ENCODE measurements around the gene STRBP. TPM values are rescaled to one million over a fixed set of nuclear protein-coding genes. Genes with fewer than 3 reads are reported as not detected.

STRBP gene
- total RNA-seq, 4 donors from 2014 or later, result 10.6 to 18.4 (median 14.5) TPM

DNA sequence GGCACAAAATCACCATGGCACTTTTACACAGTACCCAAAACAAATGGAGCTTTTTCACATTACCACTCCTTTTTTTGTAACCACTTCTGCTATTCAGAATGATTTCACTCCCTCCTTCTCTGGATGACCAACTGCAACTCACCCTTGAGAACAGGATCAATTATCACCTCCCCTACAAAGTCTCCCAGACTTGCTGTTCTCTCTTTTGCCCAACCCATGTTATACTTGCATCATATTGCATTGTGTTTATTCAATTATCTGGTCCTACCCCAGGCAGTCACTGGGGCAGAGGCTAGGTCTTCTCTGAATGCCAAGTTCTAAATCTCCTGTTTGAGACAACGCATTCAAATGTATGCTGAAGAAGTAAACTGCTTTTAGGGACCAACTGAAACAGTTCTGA lies 139.0 kb downstream of the STRBP start:
- 87% methylated on average over 1 of the region's 1 CpG for WGBS
- no peaks in the 10 kb centered on the region for H3K4me1 ChIP-seq
- TF ChIP-seq POLR2AphosphoS5 (IDR thresholded peaks at IDR 0.05), result no peak
- DNase-seq (ENCODE audit: low spot score in 2 of 2), result no peak
- no peak overlapping the region for H3K27ac ChIP-seq
- peaks cover 12% of the 10 kb centered on the region for H3K36me3 ChIP-seq
- H3K9me3 ChIP-seq, result no peaks in the 10 kb centered on the region
- H3K27me3 ChIP-seq, result no peaks in the 10 kb centered on the region
- no peak overlapping the region for H3K4me3 ChIP-seq

DNA sequence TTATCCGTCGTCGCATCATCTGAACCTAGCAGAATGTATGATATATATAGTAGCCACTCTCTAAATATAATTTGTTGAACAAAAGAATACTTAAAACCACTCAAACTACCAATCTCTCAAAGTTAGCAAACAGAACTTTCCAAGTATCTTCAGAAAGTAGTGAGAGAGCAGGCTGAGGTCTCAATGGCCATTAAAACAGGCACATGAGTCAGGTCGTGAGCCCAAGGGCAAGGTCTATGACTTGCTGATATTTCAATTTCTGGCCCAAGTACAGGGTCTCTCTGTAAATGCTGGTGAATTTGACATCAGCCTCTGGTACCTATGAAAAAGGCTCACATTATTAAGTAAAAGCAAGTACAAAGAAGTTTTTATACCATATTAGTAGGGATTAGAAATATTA lies 139.8 kb downstream of the STRBP start:
- H3K4me3 ChIP-seq, result no peak overlapping the region
- TF ChIP-seq EP300 (IDR thresholded peaks at IDR 0.05) (no peak), POLR2A (IDR thresholded peaks at IDR 0.05) (no peak), POLR2AphosphoS5 (IDR thresholded peaks at IDR 0.05) (no peak)
- TF ChIP-seq, protein P1, sequence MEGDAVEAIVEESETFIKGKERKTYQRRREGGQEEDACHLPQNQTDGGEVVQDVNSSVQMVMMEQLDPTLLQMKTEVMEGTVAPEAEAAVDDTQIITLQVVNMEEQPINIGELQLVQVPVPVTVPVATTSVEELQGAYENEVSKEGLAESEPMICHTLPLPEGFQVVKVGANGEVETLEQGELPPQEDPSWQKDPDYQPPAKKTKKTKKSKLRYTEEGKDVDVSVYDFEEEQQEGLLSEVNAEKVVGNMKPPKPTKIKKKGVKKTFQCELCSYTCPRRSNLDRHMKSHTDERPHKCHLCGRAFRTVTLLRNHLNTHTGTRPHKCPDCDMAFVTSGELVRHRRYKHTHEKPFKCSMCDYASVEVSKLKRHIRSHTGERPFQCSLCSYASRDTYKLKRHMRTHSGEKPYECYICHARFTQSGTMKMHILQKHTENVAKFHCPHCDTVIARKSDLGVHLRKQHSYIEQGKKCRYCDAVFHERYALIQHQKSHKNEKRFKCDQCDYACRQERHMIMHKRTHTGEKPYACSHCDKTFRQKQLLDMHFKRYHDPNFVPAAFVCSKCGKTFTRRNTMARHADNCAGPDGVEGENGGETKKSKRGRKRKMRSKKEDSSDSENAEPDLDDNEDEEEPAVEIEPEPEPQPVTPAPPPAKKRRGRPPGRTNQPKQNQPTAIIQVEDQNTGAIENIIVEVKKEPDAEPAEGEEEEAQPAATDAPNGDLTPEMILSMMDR (IDR thresholded peaks at IDR 0.05), result no peak
- H3K4me1 ChIP-seq, result no peaks in the 10 kb centered on the region
- no peak for DNase-seq (ENCODE audit: low spot score in 2 of 2)
- no peaks in the 10 kb centered on the region for H3K27me3 ChIP-seq
- no peak overlapping the region for H3K27ac ChIP-seq
- H3K9me3 ChIP-seq, result no peaks in the 10 kb centered on the region
- WGBS, result 98% methylated on average over 4 of the region's 4 CpGs
- peaks cover 12% of the 10 kb centered on the region for H3K36me3 ChIP-seq

DNA sequence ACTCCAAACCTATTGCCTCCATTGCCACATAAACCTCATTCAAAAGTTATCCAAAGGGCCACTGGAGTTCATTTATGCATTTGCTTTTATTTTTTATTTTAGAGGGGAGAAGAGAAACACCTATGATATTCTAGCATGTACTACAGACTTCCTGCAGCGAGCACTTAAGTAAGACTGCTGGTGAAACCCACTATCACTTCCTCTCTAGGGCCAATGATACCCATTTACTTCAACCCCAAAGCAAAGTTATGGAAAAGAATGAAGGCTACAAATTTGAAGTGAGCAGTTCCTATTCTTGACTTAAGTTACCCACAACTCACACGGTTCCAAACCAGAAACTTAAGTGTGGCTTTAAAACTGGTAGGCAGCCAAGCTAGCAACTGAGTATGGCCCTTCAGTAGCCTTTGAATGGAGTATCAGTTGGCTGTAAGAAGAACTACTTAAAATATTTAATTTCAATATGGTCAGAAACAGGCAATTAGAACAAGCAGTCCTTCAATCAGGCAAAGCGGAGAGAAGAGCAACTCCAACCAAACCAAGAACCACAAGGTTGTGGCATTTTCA lies 140.8 kb downstream of the STRBP start:
- Histone ChIP-seq H3K27ac (no peak overlapping the region), H3K36me3 (peaks cover 10% of the 10 kb centered on the region), H3K9me3 (no peaks in the 10 kb centered on the region), H3K4me1 (no peaks in the 10 kb centered on the region), H3K27me3 (no peaks in the 10 kb centered on the region), H3K4me3 (no peak overlapping the region)
- TF ChIP-seq, protein P1 (IDR thresholded peaks at IDR 0.05), result no peak
- TF ChIP-seq POLR2A (IDR thresholded peaks at IDR 0.05), result no peak
- no peak for TF ChIP-seq POLR2AphosphoS5 (IDR thresholded peaks at IDR 0.05)
- TF ChIP-seq EP300 (IDR thresholded peaks at IDR 0.05), result no peak
- DNase-seq (ENCODE audit: low spot score in 2 of 2), result no peak
- 87% methylated on average over 3 of the region's 3 CpGs for WGBS

DNA sequence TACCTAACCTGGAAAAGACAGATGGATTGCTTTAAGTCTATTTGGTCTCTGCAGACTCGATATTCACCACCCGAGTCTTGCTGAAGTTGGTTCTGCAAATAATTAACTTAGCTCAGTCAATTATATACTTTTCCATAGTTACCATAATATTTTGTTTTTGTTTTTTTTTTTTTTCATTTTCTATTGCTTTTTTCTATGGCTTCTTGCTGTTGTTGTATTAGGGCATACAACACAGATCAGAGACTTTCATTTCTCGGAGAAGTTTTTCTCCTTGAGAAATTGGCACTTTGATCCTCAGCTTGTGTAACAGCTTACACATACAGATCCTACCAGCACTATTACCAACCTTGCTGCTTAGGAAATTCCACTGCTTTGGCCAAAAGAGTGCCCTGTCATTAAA lies 146.9 kb downstream of the STRBP start:
- DNase-seq (ENCODE audit: low spot score in 2 of 2), result no peak
- no peaks in the 10 kb centered on the region for H3K27me3 ChIP-seq
- no peaks in the 10 kb centered on the region for H3K9me3 ChIP-seq
- no peaks in the 10 kb centered on the region for H3K36me3 ChIP-seq
- TF ChIP-seq POLR2AphosphoS5 (IDR thresholded peaks at IDR 0.05) (no peak), POLR2A (IDR thresholded peaks at IDR 0.05) (no peak), EP300 (IDR thresholded peaks at IDR 0.05) (no peak)
- TF ChIP-seq, protein P1 (IDR thresholded peaks at IDR 0.05), result no peak
- H3K4me1 ChIP-seq, result no peaks in the 10 kb centered on the region
- WGBS, result 83% methylated on average over 3 of the region's 3 CpGs
- H3K4me3 ChIP-seq, result no peak overlapping the region
- H3K27ac ChIP-seq, result no peak overlapping the region

DNA sequence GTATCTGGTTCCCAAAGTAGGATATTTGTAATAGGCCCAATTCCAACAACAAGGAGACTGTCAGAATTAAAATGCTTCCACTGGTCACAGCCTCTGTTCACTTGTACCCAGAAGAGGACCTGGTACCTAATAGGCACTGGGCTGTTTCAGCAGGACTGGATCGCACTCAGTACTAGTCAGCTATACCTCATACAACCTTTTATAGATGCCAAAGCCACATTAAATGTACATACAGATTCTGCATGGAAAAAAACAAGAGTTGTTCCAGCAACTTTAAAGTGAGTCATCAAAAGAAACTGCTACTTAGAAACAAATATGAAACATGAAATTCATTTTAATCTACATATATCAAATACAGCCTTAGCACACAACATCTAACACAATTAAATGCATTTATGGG lies 147.4 kb downstream of the STRBP start:
- Histone ChIP-seq H3K4me3 (no peak overlapping the region), H3K27ac (no peak overlapping the region), H3K36me3 (no peaks in the 10 kb centered on the region), H3K9me3 (no peaks in the 10 kb centered on the region), H3K27me3 (no peaks in the 10 kb centered on the region), H3K4me1 (no peaks in the 10 kb centered on the region)
- DNase-seq (ENCODE audit: low spot score in 2 of 2), result no peak
- TF ChIP-seq POLR2A (IDR thresholded peaks at IDR 0.05) (no peak), EP300 (IDR thresholded peaks at IDR 0.05) (no peak), POLR2AphosphoS5 (IDR thresholded peaks at IDR 0.05) (no peak)
- TF ChIP-seq, protein P1 (IDR thresholded peaks at IDR 0.05), result no peak
- WGBS, result 76% methylated on average over 1 of the region's 1 CpG

DNA sequence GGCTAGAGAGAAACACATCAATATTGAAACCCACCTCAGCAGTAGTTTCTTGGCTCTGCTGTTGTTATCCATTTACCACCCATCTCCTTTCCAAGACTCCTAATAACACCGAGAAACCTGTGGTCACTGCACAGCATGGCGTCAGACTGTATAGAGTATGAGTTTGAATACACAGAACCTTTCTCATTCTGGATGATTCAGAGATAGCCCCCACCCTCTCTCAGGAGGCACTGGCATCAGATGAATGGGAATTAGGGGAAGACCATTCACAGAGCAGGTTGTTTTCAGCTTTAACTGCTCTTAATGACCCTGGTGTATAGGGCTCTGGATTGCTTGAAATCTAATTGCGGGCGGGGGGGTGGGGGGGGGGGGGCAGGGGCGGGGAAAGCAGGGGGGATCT lies 148.3 kb downstream of the STRBP start:
- Histone ChIP-seq H3K36me3 (no peaks in the 10 kb centered on the region), H3K27ac (no peak overlapping the region), H3K9me3 (no peaks in the 10 kb centered on the region), H3K4me1 (no peaks in the 10 kb centered on the region), H3K4me3 (no peak overlapping the region), H3K27me3 (no peaks in the 10 kb centered on the region)
- no peak for DNase-seq (ENCODE audit: low spot score in 2 of 2)
- no peak for TF ChIP-seq EP300 (IDR thresholded peaks at IDR 0.05)
- WGBS, result 72% methylated on average over 5 of the region's 5 CpGs

Measured in suprapubic skin (tissue), 4 donors.